ENCODE results near the gene TMTC1.
"Not testable (repeated sequence)": the region's sequence is repeated elsewhere in the genome, so short reads cannot be mapped to it uniquely, and the experiment has no call there.

The TMTC1 gene

DNA sequence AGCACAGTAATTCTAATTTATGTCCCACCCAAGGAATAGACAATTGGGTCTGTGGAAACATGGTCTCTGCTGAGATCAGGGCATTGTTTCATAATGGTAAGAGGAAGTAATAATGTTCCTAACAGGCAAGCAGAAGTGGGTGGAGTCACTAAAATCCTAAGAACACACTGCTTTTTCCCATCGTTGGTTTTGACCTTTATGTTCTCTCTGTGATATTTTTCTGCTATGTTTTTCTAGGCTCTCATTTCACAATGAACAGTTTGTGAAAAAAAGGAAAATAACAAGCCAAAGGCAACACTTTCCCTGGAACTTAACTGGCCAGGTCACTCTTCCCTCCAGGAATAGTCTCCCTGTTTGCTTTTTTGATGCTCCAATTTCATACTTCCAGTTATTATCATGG, 205.7 kb downstream of the TMTC1 start:
- no peak for FAIRE-seq
- no peak for DNase-seq (ENCODE audit: low spot score)

DNA sequence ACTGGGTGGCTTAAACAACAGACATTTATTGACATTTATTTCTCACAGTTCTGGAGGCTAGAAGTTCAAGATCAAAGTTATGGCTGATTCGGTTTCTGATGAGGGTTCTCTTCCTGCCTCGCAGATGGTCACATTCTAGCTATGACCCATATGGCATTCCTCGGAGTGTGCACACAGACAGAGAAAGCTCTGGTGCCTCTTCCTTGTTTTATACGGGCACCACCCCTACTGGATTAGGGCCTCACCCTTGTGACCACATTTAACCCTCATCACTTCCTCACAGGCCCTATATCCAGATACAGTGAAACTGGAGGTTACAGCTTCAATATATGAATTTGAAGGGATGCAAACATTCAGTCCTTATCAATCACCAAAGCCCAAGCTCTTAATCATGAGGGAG, 209.2 kb downstream of the TMTC1 start:
- FAIRE-seq (no peak), DNase-seq (ENCODE audit: low spot score) (no peak)

DNA sequence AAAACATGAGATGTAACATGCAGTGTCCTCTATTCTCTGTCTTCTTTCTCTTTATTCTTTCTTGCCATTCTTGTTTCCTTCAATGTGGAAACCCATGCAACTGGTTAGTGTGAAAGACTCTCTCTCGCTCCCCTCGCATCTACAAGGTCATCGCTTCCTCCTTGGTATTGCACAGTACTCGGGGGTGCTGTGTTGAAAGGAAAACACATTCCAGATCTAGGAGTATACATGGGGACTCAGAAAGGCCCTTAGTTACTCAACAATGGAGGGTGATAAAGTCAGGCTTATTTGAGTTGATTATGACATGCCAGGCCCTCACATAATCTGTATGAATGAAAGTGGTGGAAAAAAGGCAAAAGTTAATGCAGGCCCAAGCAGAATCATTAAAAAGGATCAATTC, 210.8 kb downstream of the TMTC1 start:
- no peak for DNase-seq (ENCODE audit: low spot score)
- no peak for FAIRE-seq

DNA sequence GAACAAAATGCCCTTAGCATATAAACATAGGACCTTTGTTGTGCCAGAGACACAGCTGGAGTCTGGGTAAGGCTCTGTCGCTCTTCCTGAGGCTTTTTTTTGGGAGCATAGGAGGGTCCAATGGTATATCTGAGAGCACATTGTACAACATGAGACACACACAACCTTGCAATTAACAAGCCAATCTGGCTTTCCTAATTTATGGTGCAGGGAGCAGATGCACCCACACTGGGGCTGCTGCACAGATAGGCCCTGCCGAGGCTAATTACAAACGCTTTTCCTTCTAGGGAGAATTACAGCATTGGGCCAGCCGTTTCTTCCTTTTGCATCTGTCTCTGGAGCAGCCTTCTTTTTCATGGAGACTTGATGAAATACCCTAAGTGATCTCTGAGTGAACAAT, 211.3 kb downstream of the TMTC1 start:
- no peak for FAIRE-seq
- DNase-seq (ENCODE audit: low spot score), result no peak

DNA sequence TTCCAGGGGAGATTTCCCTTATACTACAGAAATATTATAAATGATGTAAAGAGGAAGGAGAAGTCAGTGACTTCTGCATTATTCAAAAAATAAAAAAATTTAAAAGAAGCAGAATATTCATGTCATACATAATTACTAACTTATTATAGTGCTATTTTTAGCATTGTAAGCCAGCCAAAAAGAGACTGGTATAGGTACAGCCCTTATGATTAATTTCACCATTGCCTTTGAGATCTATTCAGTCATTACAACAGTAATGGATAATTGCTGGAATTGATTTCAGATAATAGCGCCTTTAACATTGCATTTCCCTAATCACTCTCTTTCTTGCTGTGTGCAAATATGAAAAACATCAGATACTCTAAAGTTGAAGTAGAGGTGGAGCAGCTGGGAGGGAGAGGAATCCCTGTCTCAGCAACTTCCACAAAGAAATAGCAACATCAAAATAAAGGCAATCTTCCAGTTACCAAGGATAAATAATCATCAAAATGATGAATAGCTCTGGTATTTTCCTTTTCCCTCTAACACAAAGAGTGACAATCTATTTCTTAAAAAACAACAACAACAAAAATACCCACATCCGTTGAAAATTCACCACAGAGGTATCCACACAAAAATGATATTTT, 214.5 kb downstream of the TMTC1 start:
- DNase-seq (ENCODE audit: low spot score), result no peak
- FAIRE-seq, result no peak

DNA sequence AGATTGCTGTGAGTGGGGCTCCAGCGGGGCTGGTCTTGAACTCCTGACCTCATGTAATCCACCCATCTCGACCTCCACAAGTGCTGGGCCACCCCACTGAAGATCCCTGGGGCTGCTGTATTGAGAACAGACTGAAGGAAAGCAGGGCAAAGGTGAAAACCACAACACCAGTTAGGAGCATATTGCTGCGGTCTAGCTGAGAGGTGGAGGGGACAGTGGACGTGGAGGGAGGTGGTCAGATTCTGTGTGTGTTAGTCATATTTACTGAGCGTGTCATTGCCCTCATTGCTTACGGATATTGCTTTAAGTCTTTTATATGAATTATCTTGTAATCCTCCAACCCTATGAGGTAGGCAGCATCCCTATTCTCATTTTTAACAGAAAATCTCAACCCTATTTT, 217.3 kb downstream of the TMTC1 start:
- DNase-seq (ENCODE audit: low spot score) (peak; percentile 51), FAIRE-seq (peak; percentile 53)

DNA sequence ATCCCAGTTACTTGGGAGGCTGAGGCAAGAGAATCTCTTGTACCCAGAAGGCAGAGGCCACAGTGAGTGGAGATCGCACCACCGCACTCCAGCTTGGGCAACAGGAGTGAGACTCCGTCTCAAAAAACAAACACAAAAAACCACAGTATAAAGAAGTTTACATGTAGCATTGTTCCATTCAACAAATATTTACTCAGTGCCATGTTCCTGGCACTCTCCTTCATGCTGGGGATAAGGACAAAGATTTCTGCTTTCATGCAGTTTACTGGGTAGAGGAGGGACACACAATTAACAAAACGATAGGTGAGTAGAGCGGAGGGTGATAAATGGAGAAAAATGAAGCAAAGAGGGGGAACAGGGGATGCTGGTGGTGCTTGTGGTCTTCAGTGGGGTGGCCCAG, 218.0 kb downstream of the TMTC1 start:
- FAIRE-seq, result no peak
- DNase-seq (ENCODE audit: low spot score), result no peak

DNA sequence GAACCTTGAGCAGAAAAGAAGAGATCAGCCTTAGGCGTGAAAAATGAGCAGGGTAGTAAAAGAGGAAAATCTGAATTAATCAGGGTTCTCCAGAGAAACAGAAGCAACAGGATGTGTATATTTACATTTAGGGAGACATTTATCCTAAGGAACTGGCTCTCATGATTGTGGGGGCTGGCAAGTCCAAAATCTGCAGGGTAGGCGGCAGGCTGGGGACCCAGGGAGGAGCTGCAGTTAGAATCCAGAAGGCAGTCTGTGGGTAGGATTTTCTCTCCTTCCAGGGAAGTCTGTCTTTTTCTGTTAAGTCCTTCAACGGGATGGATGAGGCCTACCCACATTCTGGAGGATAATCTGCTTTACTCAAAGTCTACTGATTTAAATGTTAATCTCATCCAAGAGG, 218.8 kb downstream of the TMTC1 start:
- FAIRE-seq, result no peak

DNA sequence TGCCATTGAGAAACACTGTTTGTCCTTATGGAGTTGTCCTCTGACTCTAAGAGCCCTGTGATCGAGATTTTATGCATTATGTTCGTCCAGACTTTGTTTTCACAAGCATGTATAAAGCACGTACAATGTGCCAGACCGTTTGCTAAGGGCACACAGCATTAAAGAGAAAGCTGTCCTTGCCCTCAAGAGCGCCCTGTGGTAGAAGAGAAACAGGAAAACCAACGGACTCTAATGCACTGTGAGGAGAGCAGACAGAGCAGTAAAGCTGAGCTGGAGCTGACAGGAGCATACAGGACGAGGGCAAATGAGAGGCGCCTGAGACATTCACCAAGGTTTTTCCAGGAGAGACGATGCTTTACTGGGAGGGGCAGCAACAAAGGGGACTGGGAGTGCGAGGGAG, 220.1 kb downstream of the TMTC1 start:
- FAIRE-seq (no peak), DNase-seq (ENCODE audit: low spot score) (no peak)

More for the DNA sequence above, 218.8 kb downstream of the TMTC1 start:
- no peak for DNase-seq (ENCODE audit: low spot score)

DNA sequence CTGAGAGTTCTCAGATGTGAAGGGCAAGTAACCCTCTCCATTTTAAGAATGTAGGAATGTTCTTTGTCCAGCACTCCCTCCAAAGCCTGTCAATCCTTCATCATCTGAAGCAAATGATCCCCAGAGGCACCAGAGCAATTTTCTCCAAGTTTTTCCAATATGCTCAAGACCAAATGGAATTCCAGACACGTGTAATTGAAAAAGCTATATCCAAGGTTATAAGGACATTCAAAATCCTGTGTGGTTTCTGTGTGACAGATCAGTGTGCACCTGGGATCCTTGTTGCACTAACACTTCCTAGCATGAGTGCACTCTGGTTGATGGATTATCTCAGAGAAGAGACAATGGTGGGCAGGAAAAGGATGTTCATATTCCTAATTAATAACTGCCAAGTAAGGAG, 220.7 kb downstream of the TMTC1 start:
- FAIRE-seq (no peak), DNase-seq (ENCODE audit: low spot score) (no peak)

DNA sequence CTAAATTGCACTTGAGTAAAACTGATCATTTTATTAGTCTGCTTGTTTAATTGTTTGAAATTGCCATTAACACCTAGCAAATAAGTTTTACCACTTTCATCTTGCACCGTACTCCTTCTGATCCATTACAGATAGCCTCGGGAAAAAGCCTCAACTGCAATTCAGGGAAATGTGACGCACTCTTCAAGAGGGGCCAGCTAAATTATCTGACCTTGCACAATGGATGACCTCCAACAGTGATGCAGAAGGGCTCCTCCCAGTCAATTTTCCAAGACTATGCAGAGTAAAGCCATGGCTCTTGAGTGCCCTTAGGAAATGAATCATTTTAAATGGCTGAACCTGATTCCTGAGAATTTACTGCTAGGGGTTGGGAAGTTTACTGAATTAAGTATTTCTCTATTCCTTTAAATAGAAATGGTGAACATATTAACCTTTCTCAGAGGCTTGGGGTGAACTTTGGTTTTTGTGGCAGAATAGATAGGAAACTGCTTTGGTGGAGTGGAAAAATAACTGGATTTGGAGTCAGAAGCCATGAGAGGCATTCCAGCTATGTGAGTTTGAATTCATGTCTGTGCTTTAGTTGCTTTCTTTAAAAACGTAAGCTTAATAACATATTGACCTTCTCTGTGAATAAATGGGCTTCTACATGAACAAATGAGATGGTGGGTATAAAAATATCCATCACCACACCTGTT, 221.5 kb downstream of the TMTC1 start:
- DNase-seq (ENCODE audit: low spot score), result no peak
- no peak for FAIRE-seq

DNA sequence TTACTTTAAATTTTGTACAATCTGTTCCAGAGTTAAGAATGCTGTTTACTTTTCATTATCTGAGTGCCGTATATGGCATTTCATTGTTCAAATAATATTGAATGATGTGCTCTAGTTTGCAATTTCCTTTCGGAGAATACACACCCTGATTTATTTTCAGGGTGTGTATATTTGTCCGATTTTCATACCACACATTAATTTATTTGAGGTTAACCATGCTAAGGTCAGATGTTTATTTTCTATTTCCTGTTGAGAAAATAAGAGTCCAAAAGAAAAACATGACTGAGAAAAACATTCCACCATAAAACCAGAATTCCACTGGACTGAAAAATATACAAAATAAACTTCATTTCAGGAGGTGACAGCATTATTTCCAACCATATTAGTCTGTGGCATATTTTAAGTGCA, 222.1 kb downstream of the TMTC1 start:
- FAIRE-seq (no peak), DNase-seq (ENCODE audit: low spot score) (no peak)

DNA sequence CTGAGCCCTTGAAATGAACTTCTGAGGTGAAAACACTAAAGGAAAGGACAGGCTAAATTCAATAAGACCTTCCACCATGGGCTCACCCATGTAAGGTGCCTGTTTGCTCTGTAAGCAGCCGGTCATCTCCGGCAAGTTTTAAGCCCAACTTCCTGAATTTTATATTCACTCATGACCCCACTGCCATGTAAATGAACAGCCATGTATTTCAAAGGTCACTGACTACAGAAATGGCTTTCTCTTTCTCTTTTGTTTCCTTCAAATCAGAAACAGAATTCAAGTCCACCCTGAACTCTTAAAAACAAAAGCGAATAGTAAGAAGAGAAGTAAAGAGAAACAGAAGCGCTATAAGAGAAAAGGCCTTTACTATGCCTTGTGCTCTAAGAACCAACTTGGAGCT, 224.5 kb downstream of the TMTC1 start:
- DNase-seq (ENCODE audit: low spot score), result no peak

DNA sequence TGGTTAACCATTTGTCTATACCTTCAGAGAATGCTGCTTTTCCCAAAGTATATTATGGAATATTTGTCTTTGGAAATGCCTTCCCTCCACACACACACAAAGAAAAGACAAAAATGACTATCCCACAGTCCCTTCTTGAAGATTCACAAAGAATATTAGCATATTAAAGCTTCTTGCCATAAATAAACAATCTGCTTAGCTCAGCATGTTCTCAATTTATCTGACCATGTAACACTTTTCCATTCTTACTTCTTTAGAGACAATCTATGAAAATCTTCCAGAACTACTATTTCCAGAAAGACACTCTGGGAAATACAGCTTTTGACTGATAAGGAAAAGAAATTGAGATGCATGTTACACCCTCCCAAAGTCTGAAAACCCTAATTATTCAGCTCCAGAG, 227.4 kb downstream of the TMTC1 start:
- no peak for FAIRE-seq
- DNase-seq (ENCODE audit: low spot score), result no peak

More for the DNA sequence above, 224.5 kb downstream of the TMTC1 start:
- FAIRE-seq, result no peak

DNA sequence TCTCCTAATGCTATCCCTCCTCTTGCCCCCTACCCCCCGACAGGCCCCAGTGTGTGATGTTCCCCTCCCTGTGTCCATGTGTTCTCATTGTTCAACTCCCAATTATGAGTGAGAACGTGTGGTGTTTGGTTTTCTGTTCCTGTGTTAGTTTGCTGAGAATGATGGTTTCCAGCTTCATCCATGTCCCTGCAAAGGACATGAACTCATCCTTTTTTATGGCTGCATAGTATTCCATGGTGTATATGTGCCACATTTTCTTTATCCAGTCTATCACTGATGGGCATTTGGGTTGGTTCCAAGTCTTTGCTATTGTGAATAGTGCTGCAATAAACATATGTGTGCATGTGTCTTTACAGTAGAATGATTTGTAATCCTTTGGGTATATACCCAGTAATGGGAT, 228.3 kb downstream of the TMTC1 start:
- not testable (repeated sequence) for FAIRE-seq; DNase-seq (ENCODE audit: low spot score)

DNA sequence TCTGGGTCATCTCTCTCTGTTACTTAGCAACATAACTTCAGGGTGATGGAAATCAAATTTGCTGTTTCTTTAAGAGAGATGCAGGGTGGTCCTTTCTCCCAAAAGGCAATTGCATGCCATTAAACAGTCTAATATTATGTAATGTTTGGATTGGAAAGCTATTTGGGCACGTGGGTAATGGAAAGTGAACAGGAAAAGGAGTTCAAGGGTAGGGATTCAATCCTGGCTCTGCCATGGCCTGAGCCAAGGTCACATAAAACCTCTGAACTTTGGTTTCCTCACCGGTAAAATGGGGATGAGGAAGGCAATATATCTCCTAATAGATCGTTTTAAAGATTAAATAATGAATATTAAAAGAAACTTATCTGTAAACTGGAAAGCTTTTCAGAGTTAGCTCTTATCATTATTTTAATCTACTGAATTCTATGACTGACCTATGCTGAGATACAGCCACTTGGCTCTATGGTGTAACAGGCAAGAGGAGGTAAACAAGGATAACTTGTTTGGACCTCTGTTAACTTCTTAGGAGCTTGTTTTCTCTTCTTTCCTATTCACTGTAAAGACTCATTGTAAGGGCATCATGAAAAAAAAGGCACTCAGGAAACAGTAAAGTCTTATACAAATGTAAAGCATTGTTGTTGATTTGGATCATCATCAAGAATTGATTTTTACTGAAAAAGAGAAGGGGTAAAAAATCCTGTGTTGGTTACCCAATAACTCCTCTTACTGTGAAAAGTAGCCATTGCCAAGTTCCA, 230.6 kb downstream of the TMTC1 start:
- DNase-seq (ENCODE audit: low spot score) (no peak), FAIRE-seq (no peak)

DNA sequence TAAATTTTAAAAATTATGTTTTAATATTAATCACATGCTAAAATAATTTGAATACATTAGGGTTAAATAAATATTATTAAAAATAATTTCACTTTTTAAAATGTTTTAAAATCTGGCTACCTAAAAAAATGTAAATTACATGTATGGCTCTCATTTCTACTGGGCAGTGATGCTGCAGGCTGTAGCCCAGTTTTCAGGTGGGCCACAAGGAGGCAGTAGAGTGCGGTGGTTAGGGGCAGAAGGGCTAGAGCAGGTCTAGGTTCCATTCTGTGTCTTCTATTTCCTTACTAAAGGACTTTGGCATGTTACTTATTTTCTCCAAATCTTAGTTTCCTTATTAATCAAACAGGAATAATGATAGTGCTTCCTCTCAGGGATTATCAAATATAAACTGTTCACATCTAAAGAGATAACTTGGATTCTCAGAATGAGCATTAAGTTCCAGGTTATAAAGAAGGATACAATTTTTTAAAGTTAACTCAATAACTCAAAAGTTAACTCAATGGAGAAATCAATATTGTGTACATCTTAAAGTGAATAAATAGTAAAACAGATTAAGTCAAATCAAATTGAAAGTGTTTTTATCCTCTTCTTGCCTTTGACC, 231.3 kb downstream of the TMTC1 start:
- DNase-seq (ENCODE audit: low spot score), result peak; percentile 27
- FAIRE-seq, result peak; percentile 61

DNA sequence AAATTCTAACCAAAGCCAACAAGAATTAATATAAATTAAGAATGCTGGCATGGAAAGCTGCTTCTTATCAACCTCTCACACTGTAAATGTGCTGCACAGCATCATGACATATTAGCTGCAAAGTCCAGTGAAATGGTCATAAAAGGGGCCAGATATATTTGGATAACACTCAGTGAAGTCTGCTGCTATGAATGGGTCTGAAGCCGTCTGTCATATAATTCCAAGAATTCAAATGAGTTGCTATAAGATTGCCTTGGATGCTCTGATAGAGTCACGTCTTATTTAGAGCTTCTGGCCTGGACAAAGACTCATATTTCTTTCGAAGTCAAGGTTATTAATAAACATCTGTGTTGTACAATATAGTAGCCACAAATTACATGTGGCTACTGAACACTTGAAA, 231.9 kb downstream of the TMTC1 start:
- no peak for FAIRE-seq
- no peak for DNase-seq (ENCODE audit: low spot score)

DNA sequence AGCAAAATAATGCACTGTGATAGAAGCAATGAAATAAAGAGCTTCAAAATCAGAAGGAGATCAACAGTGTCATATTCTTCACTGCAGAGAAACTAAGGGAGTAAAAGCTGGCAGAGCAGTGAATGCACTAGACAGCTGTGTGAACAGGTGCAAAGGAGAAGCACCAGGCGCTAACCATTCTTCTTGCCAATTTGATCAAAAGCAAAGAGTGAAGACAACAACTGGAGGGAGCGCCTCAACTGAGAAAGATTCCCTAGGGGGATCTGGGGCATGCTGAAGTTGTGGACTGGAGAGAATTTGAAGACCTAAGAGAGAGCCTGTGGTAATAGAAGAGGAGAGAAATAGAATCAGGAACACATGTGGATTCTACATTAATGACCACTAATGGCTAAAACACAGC, 235.9 kb downstream of the TMTC1 start:
- FAIRE-seq, result no peak
- no peak for DNase-seq (ENCODE audit: low spot score)

DNA sequence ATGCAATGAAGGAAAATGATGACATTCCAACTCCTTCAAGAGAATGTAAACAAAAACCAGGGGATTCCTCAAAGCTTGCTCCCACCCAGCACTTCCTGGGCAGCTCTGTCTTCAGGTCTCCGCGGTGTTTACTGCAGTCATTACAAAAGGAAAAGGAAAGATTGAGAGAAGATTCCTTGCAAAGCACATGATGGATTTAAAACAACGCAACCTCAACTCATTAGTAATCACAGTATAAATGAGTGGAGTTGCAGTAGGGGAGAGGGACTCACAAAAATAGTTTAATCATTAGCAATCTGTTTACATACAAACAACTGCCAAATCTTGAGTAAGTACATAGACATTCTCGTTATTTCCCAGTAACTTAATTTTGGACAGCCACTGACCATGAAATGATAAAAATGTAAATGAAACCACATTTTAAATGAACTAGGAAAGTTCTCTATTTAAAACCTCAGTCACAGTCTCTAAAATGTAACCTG, 236.6 kb downstream of the TMTC1 start:
- FAIRE-seq (no peak), DNase-seq (ENCODE audit: low spot score) (no peak)

DNA sequence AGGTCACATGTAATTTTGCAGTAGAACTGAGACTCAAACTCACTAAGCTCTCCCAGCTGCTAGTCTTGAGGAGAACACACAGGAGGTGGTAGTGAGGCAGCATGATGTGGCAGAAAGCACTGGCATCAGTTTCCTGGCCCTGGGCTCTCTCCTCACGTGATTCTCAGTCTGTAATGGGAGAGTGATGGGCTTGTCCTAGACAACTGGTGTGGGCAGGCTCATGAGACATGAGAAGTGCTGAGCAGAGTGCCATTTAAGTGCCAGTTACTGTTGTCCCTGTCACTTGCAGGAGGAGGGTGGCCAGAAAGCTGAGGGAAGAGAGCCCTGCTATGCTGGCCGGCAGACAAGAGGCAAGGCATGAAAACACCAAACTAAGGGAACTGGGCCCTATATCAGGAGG, 237.7 kb downstream of the TMTC1 start:
- FAIRE-seq (no peak), DNase-seq (ENCODE audit: low spot score) (no peak)

DNA sequence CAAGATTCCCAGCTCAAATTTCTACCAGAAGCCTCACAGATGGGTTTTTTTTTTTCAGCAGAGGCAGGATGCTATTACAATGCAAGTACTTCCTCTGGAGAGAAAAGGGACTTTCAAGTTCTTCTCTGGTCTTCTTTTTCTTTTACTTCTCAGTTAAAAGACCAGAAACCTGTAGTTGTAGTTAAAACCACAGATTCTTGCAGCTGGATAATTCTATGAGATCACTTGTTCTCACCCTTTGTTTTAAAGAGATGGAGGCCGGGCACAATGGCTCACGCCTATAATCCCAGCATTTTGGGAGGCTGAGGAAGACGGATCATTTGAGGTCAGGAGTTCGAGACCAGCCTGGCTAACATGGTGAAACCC, 238.7 kb downstream of the TMTC1 start:
- FAIRE-seq (no peak), DNase-seq (ENCODE audit: low spot score) (no peak)

Measured in RCC 7860 (cell line).